ENCODE data around the gene MSI2.

DNA sequence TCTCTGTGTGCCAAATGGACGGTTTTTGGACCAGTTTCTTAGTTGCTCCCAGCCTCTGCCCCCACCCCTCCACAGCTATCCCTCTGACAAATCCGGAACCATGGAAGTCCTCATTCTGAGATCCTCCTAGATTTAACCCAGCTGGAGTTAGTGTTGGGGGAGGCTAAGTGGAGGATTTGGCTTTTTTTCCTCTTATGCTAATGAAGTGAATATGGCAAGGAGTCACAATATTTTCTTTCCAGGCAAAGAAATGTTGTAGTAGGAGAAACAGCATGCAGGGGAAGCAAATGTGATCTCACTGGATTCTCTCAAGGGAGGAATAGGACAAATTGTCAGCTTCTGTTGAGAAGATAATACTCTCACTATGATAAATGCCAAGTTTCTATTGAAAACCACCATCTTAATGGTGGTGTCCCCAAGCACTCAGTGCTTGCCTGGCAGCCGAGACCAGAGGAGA, 159.5 kb downstream of the MSI2 start:
- TF ChIP-seq, protein P1, sequence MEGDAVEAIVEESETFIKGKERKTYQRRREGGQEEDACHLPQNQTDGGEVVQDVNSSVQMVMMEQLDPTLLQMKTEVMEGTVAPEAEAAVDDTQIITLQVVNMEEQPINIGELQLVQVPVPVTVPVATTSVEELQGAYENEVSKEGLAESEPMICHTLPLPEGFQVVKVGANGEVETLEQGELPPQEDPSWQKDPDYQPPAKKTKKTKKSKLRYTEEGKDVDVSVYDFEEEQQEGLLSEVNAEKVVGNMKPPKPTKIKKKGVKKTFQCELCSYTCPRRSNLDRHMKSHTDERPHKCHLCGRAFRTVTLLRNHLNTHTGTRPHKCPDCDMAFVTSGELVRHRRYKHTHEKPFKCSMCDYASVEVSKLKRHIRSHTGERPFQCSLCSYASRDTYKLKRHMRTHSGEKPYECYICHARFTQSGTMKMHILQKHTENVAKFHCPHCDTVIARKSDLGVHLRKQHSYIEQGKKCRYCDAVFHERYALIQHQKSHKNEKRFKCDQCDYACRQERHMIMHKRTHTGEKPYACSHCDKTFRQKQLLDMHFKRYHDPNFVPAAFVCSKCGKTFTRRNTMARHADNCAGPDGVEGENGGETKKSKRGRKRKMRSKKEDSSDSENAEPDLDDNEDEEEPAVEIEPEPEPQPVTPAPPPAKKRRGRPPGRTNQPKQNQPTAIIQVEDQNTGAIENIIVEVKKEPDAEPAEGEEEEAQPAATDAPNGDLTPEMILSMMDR (IDR thresholded peaks at IDR 0.05; ENCODE audit: extremely low read depth in 1 of 2, insufficient read depth in 1 of 2, low read depth in 1 of 2, low read length in 2 of 2), result no peak
- TF ChIP-seq FOS (IDR thresholded peaks at IDR 0.05; ENCODE audit: borderline replicate concordance, insufficient read depth, low read length), result no peak
- no peak for TF ChIP-seq EZH2 (IDR thresholded peaks at IDR 0.05; ENCODE audit: borderline replicate concordance, low read depth, low read length, severe bottlenecking)
- TF ChIP-seq POLR2AphosphoS5 (IDR thresholded peaks at IDR 0.05; ENCODE audit: insufficient read depth, low read depth, low read length), result no peak

Data from endothelial cell of umbilical vein (primary cell).